Endometrium (tissue), 2 donors: ENCODE results near the gene RASGRP1.
"Not testable (repeated sequence)": the region's sequence is repeated elsewhere in the genome, so short reads cannot be mapped to it uniquely, and the experiment has no call there.

ENCODE experiments used
- FAIRE-seq: peaks from 2 replicates; lab custom pipeline; 2012; peaks lifted over from hg19 to GRCh38; lab: Jason Lieb, UNC
- donor health status: control.
- donor health status: control.

RASGRP1 gene

DNA sequence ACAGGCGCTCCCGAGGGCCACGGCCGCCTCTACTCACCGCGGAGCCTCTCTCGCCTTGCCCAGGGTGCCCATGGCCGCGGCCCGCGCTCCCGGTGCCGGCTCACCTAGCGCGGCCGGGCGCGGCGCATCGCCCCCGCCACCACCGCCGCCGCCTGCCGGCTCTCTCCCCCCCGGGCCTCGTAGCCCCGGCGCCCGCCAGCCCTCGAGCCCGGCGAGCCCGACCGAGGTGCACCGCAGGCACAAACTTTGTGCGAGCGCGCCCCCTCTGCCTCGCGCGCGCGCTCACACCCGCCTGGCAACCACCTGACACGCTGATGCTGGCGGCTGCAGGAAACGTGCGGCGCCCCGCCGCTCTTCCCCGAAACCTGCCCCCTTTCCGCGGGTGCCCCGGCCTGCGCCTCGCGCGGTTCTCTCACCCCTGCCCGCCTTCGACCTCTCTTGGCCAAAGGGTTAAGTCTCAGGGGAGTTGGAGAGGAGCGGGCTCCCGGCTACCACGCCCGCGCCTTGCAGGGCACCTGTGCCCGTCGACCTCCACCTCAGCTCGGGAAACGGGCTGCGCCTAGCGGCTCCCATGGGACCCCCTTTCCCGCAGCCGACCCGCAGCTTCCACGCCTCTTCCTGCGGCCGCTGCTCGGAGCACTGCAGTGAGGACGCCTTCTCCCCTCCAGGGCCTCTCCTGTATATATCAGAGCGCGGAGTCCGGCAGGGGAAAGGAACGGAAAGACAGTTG is at the start of gene RASGRP1:
Gene RASGRP1 (minus strand): TSS at position 258 of the 730 bp plus-strand sequence. CDS start 186 bp downstream, at position 72.
- no peak for FAIRE-seq

DNA sequence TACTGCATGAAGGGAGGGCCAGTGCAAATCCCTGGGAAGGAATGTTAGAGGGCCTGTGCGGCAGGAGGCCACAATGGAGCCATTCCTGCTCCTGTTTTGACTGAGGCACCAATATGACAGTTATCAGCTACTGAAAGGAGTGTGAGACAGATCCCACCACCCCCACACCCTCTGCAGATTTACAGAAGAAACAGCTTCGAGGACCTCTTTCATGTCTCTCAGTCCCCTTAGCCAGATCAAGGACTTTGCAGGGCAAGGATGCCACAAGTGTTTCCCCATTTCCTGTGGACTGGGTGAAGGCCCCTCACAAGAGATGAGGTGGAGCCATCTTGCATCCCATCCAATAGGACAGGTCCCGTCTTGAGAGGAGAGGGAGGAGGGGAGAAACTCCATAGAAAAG is 48.5 kb upstream of the RASGRP1 start:
- FAIRE-seq = no peak

DNA sequence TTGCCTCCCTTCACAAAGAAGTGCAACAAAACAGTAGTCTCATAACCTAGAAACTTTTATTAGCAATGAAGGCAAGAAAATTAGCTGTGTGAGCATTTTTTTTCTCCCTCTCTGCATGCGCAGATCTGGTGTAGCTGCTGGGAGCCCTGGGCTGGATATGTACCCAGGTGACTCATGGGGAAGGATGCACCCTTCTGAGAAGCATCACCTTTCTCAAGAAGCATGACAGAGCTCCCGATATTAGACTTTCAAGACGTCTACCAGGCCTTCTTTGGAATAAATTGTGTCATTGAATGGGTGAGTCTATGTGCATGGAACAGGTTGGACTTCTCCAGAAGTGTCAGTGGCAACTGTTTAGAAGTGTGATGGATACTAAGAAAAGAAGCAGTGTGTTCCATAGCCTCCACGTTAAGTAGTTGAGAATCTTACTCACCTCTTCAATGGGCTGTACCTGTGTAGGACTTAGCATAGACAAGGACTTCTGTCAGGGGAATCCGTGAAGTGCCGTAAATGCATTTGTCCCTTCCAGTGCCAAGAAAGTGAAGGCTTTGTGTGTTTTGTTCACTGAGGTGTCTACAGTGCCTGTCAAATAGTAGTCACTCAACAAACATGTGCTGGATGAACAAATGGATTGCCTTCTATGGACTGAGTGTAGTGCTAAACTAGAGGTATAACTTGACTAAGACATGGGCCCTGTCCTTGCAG is 47.7 kb upstream of the RASGRP1 start:
- FAIRE-seq = no peak

DNA sequence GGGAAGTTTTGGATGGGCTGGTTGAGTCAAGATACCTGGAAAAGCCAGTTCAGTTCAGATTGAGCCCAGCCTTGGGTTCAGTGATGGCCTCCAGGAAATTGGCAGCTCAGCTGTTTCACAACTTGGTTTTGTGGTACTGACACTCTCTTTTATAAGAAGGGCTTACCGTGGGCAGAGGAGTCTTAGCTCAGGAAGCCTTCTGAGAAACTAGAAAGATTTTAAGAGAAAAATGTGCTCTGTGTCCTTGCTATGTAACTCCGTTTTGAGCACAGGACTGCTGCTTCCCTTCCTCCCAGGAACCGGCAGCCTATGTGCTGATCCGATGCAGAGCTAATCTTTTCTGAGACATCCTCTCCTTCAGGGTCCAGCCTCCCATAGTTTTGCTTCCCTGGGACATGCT is 46.6 kb upstream of the RASGRP1 start:
- no peak for FAIRE-seq

DNA sequence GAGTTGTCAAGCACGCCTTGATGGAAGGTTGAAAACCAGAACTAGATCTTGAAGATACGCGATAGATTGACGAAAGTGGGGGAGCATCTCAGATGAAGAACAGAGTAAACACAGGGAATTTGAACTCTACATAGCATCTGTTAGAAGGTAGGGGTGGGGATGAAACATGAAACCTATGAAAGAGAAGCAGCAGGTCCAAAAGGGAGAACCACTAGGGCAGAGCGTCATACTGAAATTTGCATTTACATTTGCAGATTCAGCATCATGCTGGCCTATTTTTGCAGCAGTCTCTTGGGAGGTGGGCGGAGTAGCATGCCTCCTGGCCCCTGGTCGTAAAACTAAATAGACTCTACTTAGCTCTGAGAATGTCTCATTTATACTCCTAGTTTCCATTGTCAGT is 46.1 kb upstream of the RASGRP1 start:
- FAIRE-seq = no peak

DNA sequence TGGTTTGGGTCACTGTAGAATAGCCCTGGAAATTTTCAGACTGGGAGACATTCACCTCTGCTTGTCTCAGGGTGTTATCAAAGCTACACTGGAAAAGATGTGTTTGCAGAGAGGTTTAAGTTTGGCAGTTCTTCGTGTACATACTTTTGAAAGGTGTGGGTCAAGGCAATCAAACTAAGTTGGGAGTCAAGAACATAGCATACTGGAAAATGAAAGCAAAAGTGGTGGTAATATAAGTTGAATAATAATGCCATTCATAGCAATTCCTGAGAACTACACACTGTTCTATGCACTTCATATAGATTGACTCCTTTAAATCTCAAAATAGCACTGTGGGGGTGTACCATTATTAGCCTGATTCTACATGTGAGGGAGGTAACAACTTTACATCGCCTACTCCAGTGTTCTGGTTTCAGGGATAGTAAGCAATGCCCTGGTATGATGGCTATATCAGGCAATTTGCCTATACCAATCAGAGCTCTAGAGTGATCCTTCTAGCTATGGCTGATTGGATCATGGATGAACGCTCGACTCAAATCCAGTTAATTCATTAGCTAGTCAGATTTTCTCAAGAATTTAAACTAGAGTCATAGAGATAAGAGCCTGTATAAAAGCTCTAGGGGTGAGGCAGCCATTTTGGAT is 44.6 kb upstream of the RASGRP1 start:
- no peak for FAIRE-seq

DNA sequence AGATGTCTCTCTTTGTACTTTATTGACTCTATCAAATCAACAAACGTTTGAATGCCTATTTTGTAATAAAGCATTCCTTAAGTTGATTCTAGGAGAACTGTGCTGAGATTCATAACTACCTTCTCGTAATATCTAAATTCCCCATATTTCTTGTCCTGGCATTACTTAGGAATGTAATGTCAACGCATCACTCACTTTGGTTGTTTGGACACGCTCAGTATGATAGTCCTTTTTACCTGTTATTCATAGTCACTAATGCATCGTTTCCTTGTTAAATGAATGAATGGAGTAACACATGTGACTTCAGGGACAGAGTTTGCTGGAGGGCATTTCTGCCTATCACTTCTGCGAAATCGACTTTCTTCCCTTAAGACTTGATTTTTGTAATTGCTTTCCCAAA is 44.1 kb upstream of the RASGRP1 start:
- no peak for FAIRE-seq

DNA sequence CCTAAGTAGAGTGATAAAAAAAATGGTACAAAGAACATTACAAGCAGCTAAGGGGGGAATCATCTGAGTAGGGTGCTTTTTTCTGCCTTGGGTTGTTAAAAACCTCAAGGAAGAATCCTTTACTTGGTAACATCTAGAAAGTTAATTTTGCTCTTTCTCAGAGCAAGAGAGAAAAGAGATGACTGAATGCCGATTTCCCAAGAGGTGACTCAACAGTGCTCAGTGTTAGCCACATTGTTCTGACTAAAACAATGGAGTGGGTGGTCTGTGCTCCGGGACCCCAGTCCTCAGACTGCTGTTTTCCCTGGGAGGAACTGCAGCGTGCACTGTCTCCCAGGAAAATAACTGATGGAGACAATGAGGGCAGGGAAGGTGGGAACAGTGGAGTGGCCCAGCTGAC is 41.1 kb upstream of the RASGRP1 start:
- FAIRE-seq = no peak

DNA sequence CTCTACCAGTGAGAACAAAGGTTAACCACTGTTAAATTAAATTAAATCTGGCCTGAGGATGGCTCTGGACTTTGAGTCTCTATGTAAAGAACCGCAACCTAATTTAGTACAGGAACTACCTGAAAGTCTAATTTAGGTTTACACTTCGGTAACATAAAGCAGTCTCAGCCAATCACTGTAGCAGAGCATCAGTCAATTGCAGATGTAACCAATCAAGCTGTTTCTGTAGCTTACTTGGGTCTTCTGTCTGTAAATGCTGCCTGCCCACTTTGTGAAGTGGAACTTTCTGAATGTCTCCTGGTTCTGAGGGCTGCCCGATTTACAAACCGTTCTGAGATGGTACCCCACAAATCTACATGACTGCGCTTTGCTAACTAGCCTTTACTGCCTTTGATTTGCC is 39.1 kb upstream of the RASGRP1 start:
- no peak for FAIRE-seq

DNA sequence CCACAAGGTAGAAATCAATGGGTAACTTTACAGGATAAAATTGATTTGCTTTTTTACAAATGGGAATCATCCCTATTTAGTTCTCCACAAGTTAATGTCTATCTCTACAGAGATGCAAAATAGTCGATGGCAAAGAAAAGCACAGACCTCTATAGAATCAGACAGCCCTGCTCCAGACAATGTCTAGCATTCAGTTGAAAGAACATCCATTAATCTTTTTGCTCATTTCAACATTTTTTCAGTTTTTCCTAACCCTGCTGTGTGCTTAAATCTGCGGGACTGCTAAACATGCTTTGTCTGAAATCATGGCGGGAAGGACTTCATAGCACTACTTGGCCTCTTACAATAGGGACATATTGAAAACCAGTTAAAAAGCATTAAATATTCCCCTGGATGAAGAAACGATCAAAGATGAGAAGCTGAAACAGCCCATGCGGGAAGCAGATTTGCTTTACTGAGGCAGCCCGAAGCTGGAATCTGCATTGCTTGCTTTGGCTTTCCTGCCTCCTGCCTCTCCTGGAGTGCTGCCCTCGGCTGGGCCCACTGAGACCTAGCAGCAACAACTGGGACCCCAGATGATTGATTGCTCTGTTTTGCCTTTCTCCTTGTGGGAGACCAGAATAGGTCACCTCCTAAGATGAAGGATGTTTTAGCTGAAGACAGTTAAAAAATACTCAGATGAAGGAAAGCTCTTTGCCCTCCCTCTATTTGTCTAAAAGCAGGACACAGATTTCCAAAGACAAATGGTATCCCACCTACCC is 38.5 kb upstream of the RASGRP1 start:
- FAIRE-seq = no peak

DNA sequence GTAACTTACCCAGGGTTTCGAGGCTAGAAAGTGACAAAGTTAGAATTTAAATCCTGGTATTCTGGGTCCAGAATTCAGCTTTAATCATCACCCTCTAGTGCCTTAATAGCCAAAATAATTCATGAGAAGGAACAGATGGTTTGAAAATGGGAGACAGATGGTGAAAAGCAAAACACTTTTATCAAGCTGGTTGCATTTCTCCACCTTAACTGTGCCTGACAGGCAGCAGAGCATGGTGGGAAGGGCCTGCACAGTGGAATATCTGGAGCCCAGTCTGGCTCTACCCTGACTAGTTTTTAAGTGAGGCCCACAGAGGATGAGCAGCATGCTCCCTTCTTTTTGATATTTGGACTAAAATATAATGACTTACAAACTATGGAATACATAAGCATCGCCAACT is 35.6 kb upstream of the RASGRP1 start:
- FAIRE-seq = no peak

DNA sequence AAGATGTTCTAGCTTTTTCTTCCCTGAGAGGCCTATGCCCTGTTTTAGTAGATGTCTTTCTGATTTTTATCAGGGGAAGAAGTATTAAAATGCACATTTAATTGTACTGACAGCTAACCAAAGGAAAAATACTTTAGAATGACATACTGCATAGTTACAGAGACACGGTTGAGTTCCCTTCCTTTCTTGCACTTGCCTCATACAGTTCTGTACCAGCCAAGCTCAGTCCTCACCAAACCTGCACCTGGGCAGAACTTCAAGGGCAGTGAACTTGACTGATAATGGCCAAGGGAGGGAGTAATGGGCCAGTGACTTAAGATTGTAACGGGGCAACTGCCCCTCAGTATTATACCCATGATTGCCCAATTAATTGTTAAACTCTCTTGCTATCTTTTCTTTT is 34.1 kb upstream of the RASGRP1 start:
- no peak for FAIRE-seq

DNA sequence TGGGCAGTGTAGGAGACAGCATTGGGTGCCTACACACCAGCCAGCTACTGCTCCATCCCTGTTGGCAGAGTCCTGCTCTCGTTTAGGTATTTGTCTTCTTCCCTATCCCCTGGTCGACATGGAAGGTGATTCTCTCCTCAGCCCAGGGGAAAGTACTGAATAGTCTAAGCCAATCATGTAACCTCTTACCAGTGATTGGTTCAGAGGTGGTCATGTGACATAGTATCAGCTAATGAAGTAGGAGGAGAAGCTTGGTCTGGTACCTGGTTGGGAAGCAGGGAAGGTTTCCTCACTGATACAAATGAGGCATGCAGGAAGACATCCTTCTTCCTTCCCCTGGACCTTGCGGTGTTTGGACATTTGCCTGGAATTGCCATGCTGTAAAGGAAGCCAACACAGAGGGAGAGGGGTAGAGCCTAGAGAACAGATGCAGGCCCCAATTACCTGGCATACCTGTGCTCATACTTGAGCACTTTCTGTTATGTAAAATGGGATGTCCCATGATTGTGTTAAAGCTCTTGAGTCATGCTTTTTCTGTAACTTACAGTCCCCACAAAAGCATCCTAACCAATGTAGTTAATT is 32.7 kb upstream of the RASGRP1 start:
- no peak for FAIRE-seq

DNA sequence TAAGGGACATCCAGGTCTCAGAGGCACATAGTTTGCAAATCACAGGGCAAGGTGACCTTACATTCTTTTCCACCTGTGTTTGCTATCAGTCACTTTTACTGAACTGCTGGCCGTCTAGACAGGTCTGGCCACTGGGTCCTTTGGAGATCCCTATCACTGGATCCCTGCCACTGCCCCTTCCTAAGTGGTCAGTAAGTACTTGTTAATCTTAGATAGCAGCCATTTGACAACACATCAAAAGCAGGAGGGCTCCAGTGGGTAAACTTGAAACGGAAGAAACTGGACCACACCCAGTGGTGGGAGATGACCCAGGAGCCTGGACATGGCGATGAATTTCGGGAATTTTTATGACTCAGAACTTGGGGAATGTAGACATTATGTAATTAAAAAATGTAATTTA is 28.9 kb upstream of the RASGRP1 start:
- no peak for FAIRE-seq

DNA sequence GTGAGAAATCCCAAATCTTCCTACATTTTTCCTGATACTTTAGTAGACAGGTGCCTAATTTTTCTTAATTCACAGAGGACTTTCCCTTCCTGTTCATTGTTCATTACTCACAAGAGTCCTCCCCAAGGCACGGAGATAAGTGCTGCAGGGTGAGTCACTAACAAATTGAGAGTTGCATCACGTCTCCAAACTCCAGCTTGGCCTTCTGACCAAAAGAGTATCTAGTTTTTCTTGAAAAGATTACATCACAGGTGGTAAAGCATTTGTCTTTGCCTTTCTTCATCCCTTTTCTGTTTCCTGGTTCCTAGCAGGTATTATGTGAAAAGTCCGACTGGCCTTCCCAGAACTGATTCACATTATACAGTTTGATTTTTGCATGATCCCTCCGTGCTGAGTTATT is 24.9 kb upstream of the RASGRP1 start:
- FAIRE-seq = no peak

DNA sequence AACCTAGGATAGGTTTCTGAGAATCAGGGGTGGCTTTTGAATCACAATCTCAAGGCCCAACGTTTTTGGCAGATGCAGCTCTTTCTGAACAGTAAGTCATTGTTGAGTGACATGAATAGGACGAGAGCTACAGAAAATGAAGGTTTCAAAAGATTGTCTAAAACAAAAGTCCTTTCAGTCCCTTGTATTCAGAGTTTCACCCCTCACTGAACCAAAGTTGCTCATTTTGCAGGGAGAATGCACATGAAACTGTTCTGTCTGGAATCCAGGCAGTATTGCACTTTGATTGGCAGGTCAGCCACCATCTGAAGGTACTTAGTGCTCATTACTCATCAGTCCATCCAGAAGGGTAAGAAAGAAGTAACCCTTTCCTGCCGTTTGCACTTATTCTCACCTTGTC is 24.1 kb upstream of the RASGRP1 start:
- no peak for FAIRE-seq

DNA sequence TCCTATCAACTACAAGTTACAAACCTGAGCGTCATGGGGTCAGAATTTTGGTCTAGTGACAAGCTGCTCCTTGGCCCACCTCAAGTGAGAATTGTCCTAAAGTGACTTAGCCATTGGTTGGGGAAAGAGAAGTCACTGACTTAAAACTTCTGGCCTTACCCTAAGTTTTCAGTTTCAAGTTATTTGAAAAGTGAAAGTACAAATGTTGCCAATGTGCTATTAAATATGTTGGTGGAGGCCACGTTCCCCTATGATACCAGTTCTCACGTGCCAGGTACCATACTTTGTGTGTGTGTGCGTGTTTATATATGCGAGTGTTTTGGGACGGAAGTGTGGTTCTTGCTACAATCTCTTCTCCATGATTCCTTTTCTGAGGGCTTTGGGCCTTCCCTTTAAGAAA is 22.6 kb upstream of the RASGRP1 start:
- no peak for FAIRE-seq

DNA sequence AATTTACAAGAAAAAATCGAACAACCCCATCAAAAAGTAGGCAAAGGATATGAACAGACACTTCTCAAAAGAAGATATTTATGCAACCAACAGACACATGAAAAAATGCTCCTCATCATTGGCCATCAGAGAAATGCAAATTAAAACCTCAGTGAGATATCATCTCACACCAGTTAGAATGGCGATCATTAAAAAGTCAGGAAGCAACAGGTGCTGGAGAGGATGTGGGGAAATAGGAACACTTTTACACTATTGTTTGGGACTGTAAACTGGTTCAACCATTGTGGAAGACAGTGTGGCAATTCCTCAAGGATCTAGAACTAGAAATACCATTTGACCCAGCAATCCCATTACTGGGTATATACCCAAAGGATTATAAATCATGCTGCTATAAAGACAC is 21.4 kb upstream of the RASGRP1 start:
- not testable (repeated sequence) for FAIRE-seq

DNA sequence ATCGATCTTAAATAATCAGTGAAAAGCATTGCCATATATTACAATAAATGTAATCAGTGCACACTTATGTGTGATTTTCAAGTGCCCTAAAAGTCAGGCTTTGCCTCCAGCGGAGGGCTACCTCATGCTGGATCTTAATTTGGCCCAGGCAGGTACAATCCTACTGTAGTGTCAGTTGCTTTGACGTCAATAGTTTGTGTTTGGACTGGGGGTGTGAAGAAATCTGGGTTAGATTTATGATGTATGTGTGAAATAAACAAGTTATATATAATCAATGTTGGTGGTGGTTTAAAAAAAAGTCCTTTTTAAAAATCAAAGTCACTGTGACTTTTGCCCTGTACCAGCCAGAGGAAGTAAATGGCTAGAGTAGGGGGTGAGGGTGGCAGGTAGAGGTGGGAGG is 14.0 kb upstream of the RASGRP1 start:
- no peak for FAIRE-seq

DNA sequence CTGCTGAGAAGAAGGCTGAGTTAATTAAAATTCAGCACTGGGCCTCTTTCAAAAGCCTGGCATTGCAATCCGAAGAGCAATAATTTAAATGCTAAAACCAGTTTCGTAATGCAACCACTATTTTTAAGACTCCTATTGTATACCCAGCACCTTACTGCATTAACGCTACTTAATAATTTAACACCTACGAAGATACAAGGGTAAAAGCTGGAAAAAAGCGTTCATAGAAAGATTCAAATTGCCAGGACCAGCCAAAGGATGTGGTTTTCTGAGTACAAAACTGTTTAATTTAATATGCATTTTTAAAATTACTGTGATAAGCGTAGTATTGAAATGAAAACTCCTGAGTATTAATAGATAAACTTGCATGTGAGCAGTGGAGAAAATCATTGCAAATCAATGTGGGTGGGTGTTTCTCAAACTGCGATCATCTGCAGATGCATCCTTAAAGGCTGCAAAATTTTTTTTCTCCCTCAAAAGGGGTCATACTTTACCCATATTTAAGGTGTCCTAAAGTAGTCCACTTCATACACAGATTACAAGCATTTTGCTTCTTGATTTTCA is 12.9 kb upstream of the RASGRP1 start:
- FAIRE-seq = no peak

DNA sequence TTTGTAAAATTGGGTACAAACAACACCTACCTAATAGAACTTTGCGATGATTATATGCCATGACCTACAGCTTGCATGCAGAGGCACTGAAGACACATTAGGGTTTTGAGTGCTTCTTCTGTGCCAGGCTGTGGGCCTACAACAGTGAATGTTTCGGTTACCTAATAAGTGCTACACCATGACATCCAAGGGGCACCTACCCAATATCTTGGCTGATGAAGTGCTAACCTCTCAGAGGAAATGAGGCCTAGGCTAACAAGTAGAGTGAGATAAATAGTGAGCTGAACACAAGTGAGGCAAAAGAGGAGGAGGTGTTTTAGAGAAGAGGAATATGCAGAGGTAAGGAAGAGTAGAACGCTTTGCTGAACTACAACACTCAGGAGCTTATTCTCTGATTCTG is 12.2 kb upstream of the RASGRP1 start:
- FAIRE-seq = no peak

DNA sequence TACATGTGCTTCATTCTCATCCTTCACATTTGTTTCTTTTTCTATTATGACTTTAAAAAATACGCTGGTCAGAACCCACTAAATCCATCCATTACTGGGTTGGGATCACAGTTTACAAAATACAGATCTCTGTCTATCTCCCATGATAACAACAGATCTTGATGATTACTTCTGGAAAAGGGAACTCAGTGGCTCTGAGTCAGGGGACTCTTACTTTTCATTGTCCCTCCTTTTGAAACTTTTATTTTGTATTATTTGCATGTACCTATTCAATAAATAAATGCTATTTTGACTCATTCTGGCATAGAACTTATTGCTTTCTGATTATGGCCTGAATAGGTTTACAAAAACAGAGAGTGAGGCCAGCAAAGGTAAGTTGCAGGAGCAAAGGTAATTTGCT is 11.6 kb upstream of the RASGRP1 start:
- FAIRE-seq = no peak
